DND-41 (cell line): ENCODE results near the gene C3orf70.

Experiments
- CTCF ChIP-seq: IDR thresholded peaks from 2 replicates; pipeline ENCODE4 v1.5.1; 2012; ENCODE audit warnings: borderline replicate concordance, low read length, moderate library complexity, mild to moderate bottlenecking; ENCODE audit not compliant: poor library complexity, severe bottlenecking; ENCODE audit errors: extremely low read depth
- EZH2 ChIP-seq: IDR thresholded peaks from 3 replicates; pipeline ENCODE4 v1.6.1; 2012; ENCODE audit warnings: borderline replicate concordance, low read depth, mild to moderate bottlenecking, moderate library complexity, low read length, inconsistent platforms; ENCODE audit not compliant: severe bottlenecking

GRCh38 chr3:185176750-185177359 is 24.0 kb upstream of the C3orf70 start:
- peak; percentile 84 for TF ChIP-seq CTCF
- no peak for TF ChIP-seq EZH2
